Mucosa of rectum (tissue), 2 donors: Measurements from ENCODE around the gene DYRK2.
"Not testable (repeated sequence)": the region's sequence is repeated elsewhere in the genome, so short reads cannot be mapped to it uniquely, and the experiment has no call there.

Source experiments
- H3K27ac ChIP-seq, 2 donors: one replicate each; pipeline ENCODE4 v1.7.0; 2013; ENCODE audit warnings: inconsistent platforms in 2 of 2, low read depth in 2 of 2, low read length in 2 of 2
- H3K27me3 ChIP-seq, 2 donors: one replicate each; pipeline ENCODE4 v1.7.0; 2013; ENCODE audit warnings: low read length in 2 of 2; ENCODE audit not compliant: control insufficient read depth in 2 of 2, insufficient read depth in 2 of 2
- H3K36me3 ChIP-seq, 2 donors: one replicate each; pipeline ENCODE4 v1.7.0; 2013; ENCODE audit warnings: low read length in 2 of 2; ENCODE audit not compliant: control insufficient read depth in 2 of 2, insufficient read depth in 2 of 2
- H3K4me1 ChIP-seq, 2 donors: one replicate each; pipeline ENCODE4 v1.7.0; 2013; ENCODE audit warnings: low read length in 2 of 2, mild to moderate bottlenecking in 1 of 2; ENCODE audit not compliant: control insufficient read depth in 2 of 2, insufficient read depth in 2 of 2
- H3K4me3 ChIP-seq, 2 donors: one replicate each; pipeline ENCODE4 v1.7.0; 2013; ENCODE audit warnings: low read length in 2 of 2
- H3K9ac ChIP-seq, 2 donors: one replicate each; pipeline ENCODE4 v1.7.0; 2013; ENCODE audit warnings: low read length in 2 of 2, low read depth in 1 of 2, mild to moderate bottlenecking in 1 of 2
- H3K9me3 ChIP-seq, 2 donors: one replicate each; pipeline ENCODE4 v1.7.0; 2013; ENCODE audit warnings: low read length in 2 of 2; ENCODE audit not compliant: control insufficient read depth in 2 of 2
- donor health status: healthy.
- donor health status: Normal muscosa, but diverticular disease.

Gene DYRK2

DNA sequence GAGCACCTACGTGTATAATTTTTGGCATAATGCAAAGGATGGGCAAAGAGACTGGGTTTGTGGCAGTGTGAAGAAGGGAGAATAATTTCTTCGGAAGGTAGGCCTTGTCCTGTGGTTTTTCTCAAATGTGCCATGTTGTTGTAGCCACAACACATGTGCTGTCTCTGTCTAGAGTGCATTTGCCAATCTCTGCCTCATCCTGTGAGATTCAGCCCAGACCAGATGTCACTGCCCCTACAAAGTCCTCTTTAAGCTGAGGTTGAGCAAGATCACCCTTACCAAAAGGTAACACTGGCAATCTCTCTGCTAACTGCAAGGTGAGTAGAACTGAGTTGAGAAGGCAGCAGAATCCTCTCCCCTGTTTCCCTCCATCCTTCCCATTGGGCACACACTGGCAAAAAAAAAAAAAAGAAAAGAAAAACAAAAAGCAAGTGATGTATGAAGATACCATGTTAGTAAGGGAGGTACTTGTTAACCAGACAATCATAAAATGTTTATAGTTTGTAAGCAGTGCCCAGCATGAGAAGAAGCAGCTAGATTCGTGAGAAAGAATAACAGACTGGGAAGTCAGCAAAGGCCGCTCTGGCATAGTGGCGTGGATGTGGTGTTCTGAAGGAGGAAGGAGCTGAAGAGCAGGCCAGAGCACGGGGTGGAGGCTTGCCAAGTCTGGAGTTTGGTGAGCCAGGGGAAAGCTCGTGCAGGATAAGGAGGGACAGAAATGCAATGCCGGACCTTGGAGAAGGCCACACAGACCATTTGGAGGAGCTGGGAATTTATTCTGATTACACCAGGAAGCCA, 18.9 kb downstream of the DYRK2 start:
- Histone ChIP-seq H3K27me3 (no peaks in the 10 kb centered on the region), H3K9ac (no peak overlapping the region), H3K4me1 (peaks cover 0 to 3% of the 10 kb centered on the region in 2 donors), H3K36me3 (peaks cover 2 to 3% of the 10 kb centered on the region in 2 donors), H3K4me3 (no peak overlapping the region), H3K27ac (no peak overlapping the region), H3K9me3 (no peaks in the 10 kb centered on the region)

DNA sequence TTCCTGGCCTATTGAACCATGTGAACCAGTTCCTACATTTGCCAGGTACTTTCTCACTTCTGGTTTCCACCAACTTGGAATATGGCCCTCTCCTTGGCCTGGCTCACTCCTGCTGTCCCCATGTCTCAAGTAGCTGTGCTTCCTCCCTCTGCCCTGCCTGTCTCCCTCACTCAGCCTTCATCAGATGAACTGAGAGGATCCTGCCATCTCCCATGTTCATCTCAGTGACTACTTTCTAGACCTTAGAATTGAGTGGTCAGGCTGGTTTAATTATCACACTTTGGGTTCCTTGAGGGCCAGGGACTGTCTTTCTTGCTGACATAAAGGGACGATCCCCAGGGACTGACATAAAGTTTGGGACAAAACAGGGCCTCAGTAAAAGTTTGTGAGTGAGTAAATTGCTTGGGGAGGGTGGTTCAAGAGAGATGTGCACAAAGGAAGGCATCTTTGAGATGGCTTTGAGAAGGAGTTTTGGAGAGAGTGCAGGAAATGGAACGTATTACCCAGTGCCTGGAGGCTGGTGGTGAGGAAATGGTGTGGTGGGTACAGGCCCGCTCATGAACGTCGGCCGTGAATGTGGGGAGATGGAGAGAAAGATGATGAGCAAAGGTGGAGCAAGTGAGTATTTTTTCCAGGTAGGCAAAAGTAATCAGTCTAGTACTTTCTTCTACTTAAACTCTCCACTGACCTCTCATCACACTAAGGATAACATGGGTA, 20.8 kb downstream of the DYRK2 start:
- peaks cover 2 to 3% of the 10 kb centered on the region in 2 donors for H3K36me3 ChIP-seq
- no peak overlapping the region for H3K4me3 ChIP-seq
- H3K4me1 ChIP-seq, result no peaks in the 10 kb centered on the region
- H3K27me3 ChIP-seq, result no peaks in the 10 kb centered on the region
- no peak overlapping the region for H3K9ac ChIP-seq
- no peak overlapping the region for H3K27ac ChIP-seq
- no peaks in the 10 kb centered on the region for H3K9me3 ChIP-seq

DNA sequence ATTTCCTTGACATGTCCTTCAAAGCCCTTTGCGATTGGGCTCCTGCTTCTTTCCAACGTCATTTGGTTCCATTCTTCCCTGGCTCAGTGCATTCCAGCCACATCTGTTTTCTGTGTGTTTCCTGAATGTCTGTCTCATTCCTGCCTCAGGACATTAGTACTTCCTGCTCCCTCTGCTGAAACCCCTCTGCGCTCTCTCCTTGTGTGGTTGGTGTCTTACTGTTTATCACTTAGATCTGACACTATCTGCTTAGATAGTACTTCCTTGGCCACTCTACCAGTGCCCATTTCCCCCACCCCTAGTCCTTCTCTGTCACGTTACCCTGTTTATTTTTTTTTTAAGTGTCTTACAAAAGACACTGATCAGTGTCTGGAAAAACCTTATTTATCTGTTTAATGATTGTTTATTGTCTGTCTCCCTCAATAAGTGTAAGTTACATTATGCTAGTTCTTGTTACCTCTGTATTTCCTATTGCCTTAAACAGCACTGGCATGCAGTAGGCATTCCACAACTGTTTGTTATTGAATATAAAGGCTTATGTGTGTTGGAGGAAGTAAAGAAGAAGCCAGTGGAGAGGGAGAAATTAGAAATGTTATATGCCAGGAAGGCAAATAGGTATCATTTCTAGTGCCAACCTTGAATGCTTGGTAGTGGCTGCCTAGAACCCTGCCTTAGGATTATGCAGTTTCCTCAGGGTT, 21.5 kb downstream of the DYRK2 start:
- Histone ChIP-seq H3K9ac (no peak overlapping the region), H3K27me3 (no peaks in the 10 kb centered on the region), H3K4me3 (no peak overlapping the region), H3K9me3 (no peaks in the 10 kb centered on the region), H3K27ac (no peak overlapping the region), H3K36me3 (peaks cover 2 to 3% of the 10 kb centered on the region in 2 donors), H3K4me1 (no peaks in the 10 kb centered on the region)

- Histone ChIP-seq H3K4me1 (no peaks in the 10 kb centered on the region), H3K36me3 (peaks cover 2 to 3% of the 10 kb centered on the region in 2 donors), H3K9ac (no peak overlapping the region), H3K9me3 (no peaks in the 10 kb centered on the region), H3K27ac (no peak overlapping the region), H3K4me3 (no peak overlapping the region), H3K27me3 (no peaks in the 10 kb centered on the region)
Measured at GRCh38 chr12:67671419-67671818, 22.9 kb downstream of the DYRK2 start.

GRCh38 chr12:67671892-67672291, 23.3 kb downstream of the DYRK2 start:
- Histone ChIP-seq H3K4me1 (no peaks in the 10 kb centered on the region), H3K27me3 (no peaks in the 10 kb centered on the region), H3K9ac (no peak overlapping the region), H3K4me3 (no peak overlapping the region), H3K27ac (no peak overlapping the region), H3K9me3 (no peaks in the 10 kb centered on the region), H3K36me3 (peaks cover 2 to 3% of the 10 kb centered on the region in 2 donors)

DNA sequence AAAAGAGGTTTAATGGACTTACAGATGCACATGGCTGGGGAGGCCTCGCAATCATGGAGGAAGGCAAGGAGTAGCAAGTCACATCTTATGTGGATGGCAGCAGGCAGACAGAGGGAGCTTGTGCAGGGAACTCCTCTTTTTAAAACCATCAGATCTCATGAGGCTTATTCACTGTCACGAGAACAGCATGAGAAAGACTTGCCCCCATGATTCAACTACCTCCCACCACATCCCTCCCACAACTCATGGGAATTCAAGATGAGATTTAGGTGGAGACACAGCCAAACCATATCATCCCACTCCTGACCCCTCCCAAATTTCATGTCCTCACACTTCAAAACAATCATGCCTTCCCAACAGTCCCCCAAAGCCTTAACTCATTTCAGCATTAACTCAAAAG, 24.0 kb downstream of the DYRK2 start:
- H3K36me3 ChIP-seq, H3K4me1 ChIP-seq, H3K4me3 ChIP-seq, H3K9me3 ChIP-seq, H3K27me3 ChIP-seq, H3K27ac ChIP-seq, H3K9ac ChIP-seq: not testable (repeated sequence)

DNA sequence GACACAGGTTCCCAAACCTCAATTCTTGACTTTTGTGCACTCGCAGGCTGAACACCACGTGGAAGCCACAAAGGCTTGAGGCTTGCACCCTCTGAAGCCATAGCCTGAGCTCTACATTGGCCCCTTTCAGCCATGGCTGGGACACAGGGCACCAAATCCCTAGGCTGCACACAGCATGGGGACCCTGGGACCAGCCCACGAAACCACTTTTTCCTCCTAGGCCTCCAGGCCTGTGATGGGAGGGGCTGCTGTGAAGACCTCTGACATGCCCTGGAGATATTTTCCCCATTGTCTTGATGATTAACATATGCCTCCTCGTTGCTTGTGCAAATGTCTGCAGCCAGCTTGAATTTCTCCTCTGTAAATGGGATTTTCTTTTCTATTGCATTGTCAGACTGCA, 25.0 kb downstream of the DYRK2 start:
- H3K4me3 ChIP-seq, H3K4me1 ChIP-seq, H3K9me3 ChIP-seq, H3K36me3 ChIP-seq, H3K27ac ChIP-seq, H3K9ac ChIP-seq, H3K27me3 ChIP-seq: not testable (repeated sequence)

DNA sequence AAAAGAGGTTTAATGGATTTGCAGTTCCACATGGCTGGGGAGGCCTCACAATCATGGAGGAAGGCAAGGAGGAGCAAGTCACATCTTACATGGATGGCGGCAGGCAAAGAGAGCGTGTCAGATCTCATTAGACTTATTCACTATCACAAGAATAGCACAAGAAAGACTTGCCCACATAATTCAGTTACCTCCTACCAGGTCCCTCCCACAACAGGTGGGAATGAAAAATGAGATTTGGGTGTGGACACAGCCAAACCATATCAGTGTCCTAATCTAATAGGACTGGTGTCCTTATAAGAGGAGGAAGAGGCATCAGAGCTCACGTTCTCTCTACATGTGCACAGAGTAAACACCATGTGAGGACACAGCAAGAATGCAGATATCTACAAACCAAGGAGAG, 25.9 kb downstream of the DYRK2 start:
- Histone ChIP-seq H3K27ac (no peak overlapping the region), H3K4me1 (peaks cover 7% of the 10 kb centered on the region in 2 donors), H3K36me3 (no peaks in the 10 kb centered on the region), H3K27me3 (no peaks in the 10 kb centered on the region), H3K9me3 (no peaks in the 10 kb centered on the region), H3K4me3 (no peak overlapping the region), H3K9ac (no peak overlapping the region)

- Histone ChIP-seq H3K27ac (no peak overlapping the region), H3K4me1 (peaks cover 7% of the 10 kb centered on the region in 2 donors), H3K4me3 (no peak overlapping the region), H3K9ac (no peak overlapping the region), H3K9me3 (no peaks in the 10 kb centered on the region), H3K27me3 (no peaks in the 10 kb centered on the region), H3K36me3 (no peaks in the 10 kb centered on the region)
Measured at GRCh38 chr12:67676624-67677023, 28.1 kb downstream of the DYRK2 start.

DNA sequence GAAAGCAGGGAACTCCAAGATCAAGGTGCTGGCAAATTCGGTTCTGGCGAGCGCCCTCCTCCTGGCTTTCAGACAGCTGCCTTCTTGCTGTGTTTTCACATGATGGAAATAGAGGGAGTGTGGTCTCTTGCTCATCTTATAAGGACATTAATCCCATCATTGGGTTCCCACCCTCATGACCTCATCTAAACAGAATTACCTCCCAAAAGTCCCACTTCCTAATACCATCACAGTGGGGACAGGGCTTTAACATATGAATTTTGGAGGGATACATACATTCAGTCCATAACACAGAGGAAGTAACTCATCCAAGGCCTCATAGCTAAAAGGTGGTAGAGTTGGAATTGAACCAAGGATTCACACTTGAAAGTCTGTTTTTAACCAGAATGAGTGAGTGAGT, 28.6 kb downstream of the DYRK2 start:
- Histone ChIP-seq H3K27me3 (no peaks in the 10 kb centered on the region), H3K27ac (no peak overlapping the region), H3K9ac (no peak overlapping the region), H3K36me3 (no peaks in the 10 kb centered on the region), H3K4me1 (peaks cover 7% of the 10 kb centered on the region in 2 donors), H3K9me3 (no peaks in the 10 kb centered on the region), H3K4me3 (no peak overlapping the region)
